Kidney epithelial cell (primary cell): Measurements from ENCODE around the gene GRIA4. TPM values are rescaled to one million over a fixed set of nuclear protein-coding genes. Genes with fewer than 3 reads are reported as not detected.

ENCODE experiments used
- DNase-seq: peaks from one replicate; pipeline ENCODE4 v3.0.0-alpha.2; 2010; ENCODE audit warnings: low read depth
- H3K27me3 ChIP-seq: 2 replicates; pipeline ENCODE4 v1.6.0; 2011; ENCODE audit warnings: low read length; ENCODE audit not compliant: control insufficient read depth, insufficient read depth
- H3K36me3 ChIP-seq: 2 replicates; pipeline ENCODE4 v1.5.1; 2011; ENCODE audit warnings: low read length; ENCODE audit not compliant: control insufficient read depth, insufficient read depth
- H3K4me3 ChIP-seq: 2 replicates; pipeline ENCODE4 v1.5.1; 2011; ENCODE audit warnings: low read depth, mild to moderate bottlenecking, control low read depth, low read length
- CTCF ChIP-seq: IDR thresholded peaks from 2 replicates; pipeline ENCODE4 v1.5.1; 2011; ENCODE audit warnings: mild to moderate bottlenecking, moderate library complexity, low read length, control low read depth, inconsistent platforms; ENCODE audit not compliant: insufficient read depth, poor library complexity, severe bottlenecking
- total RNA-seq: library from RNA; depleted of rRNA; stranded (reverse); fragments of >200 nt; gene quantifications from 2 replicates; pipeline ENCODE4 v1.2.3, GENCODE V29; 2015

GRIA4 gene
- total RNA-seq, 1 donor from 2014 or later = not detected

GRCh38 chr11:105960252-105961245 is 350.7 kb downstream of the GRIA4 start:
- Histone ChIP-seq H3K36me3 (no peaks in the 10 kb centered on the region), H3K27me3 (no peaks in the 10 kb centered on the region), H3K4me3 (no peak overlapping the region)
- TF ChIP-seq CTCF = no peak
- DNase-seq = no peak

- peak; percentile 52 for DNase-seq
- H3K36me3 ChIP-seq = no peaks in the 10 kb centered on the region
These were observed 358.3 kb downstream of the GRIA4 start for GRCh38 chr11:105968021-105968697.

GRCh38 chr11:105969756-105970155 is 359.9 kb downstream of the GRIA4 start:
- no peak for TF ChIP-seq CTCF
- no peaks in the 10 kb centered on the region for H3K36me3 ChIP-seq

More at GRCh38 chr11:105968021-105968697, 358.3 kb downstream of the GRIA4 start:
- TF ChIP-seq CTCF = no peak
- Histone ChIP-seq H3K27me3 (no peaks in the 10 kb centered on the region), H3K4me3 (no peak overlapping the region)

GRCh38 chr11:105975128-105975527 is 365.3 kb downstream of the GRIA4 start:
- no peak for TF ChIP-seq CTCF
- no peak for DNase-seq
- H3K27me3 ChIP-seq = no peaks in the 10 kb centered on the region
- no peaks in the 10 kb centered on the region for H3K36me3 ChIP-seq
- no peak overlapping the region for H3K4me3 ChIP-seq

More at GRCh38 chr11:105969756-105970155, 359.9 kb downstream of the GRIA4 start:
- H3K27me3 ChIP-seq = no peaks in the 10 kb centered on the region
- H3K4me3 ChIP-seq = no peak overlapping the region
- no peak for DNase-seq

GRCh38 chr11:105979997-105980703 is 370.3 kb downstream of the GRIA4 start:
- TF ChIP-seq CTCF = no peak
- H3K4me3 ChIP-seq = no peak overlapping the region
- H3K27me3 ChIP-seq = no peaks in the 10 kb centered on the region
- no peak for DNase-seq
- no peaks in the 10 kb centered on the region for H3K36me3 ChIP-seq
